SU-DHL-6 (cell line): ENCODE measurements around the gene TCEAL7.

Experiments used
- H2AFZ ChIP-seq: fragments of 200-600 bp; sonication (generic); 2 replicates; pipeline ENCODE4 v1.6.1; 2014; ENCODE audit warnings: low read depth, mild to moderate bottlenecking, moderate library complexity, mixed read lengths, antibody characterized with exemption, low read length; ENCODE audit not compliant: severe bottlenecking
- H3F3A ChIP-seq: fragments of 200-600 bp; shearing (Covaris generic); 2 replicates; pipeline ENCODE4 v1.6.0; 2016; ENCODE audit warnings: antibody characterized with exemption, mild to moderate bottlenecking; ENCODE audit not compliant: insufficient read depth
- H3K27ac ChIP-seq: fragments of 200-600 bp; sonication (generic); 2 replicates; pipeline ENCODE4 v1.5.1; 2016; ENCODE audit warnings: low read depth, mild to moderate bottlenecking, low read length, moderate library complexity, mixed read lengths
- H3K27me3 ChIP-seq: fragments of 200-600 bp; sonication (generic), shearing (Covaris generic); 2 replicates; pipeline ENCODE4 v1.6.0; 2014; ENCODE audit warnings: mild to moderate bottlenecking, low read length
- H3K36me3 ChIP-seq: fragments of 200-600 bp; sonication (generic); 2 replicates; pipeline ENCODE4 v1.6.1; 2014; ENCODE audit warnings: mild to moderate bottlenecking, low read length, mixed read lengths
- H3K4me2 ChIP-seq: fragments of 300-600, 200-600 bp; shearing (Covaris generic), sonication (generic); 2 replicates; pipeline ENCODE4 v1.6.0; 2014; ENCODE audit warnings: low read length, low read depth, mild to moderate bottlenecking; ENCODE audit not compliant: poor library complexity, severe bottlenecking
- H3K4me3 ChIP-seq: fragments of 200-600 bp; sonication (generic); 2 replicates; pipeline ENCODE4 v1.5.1; 2014; ENCODE audit warnings: antibody characterized with exemption, low read length, mild to moderate bottlenecking, mixed read lengths; ENCODE audit not compliant: insufficient read depth, poor library complexity, severe bottlenecking
- H3K79me2 ChIP-seq: fragments of 200-600 bp; sonication (generic); 2 replicates; pipeline ENCODE4 v1.6.1; 2014; ENCODE audit warnings: mild to moderate bottlenecking, low read length, moderate library complexity; ENCODE audit not compliant: insufficient read depth
- H3K9ac ChIP-seq: fragments of 200-600 bp; sonication (generic); 2 replicates; pipeline ENCODE4 v1.7.0; 2014; ENCODE audit warnings: mild to moderate bottlenecking, low read length
- H3K9me2 ChIP-seq: fragments of 200-600 bp; sonication (generic); replicated peaks from 2 replicates; pipeline ENCODE4 v1.6.1; 2014; ENCODE audit warnings: low read length; ENCODE audit not compliant: insufficient read depth
- H3K9me3 ChIP-seq: fragments of 200-600 bp; sonication (generic); 2 replicates; pipeline ENCODE4 v1.6.1; 2014; ENCODE audit warnings: low read length, mixed read lengths; ENCODE audit not compliant: insufficient read depth
- H4K20me1 ChIP-seq: fragments of 200-600 bp; sonication (generic); 2 replicates; pipeline ENCODE4 v1.6.1; 2014; ENCODE audit warnings: low read depth, mild to moderate bottlenecking, antibody characterized with exemption, low read length, moderate library complexity, mixed read lengths
- CTCF ChIP-seq: fragments of 200-600 bp; sonication (generic); IDR thresholded peaks from one replicate; pipeline ENCODE4 v1.5.1; 2017; ENCODE audit warnings: antibody characterized with exemption, mild to moderate bottlenecking, low read length, moderate library complexity; ENCODE audit not compliant: insufficient read depth, poor library complexity, severe bottlenecking
- EZH2phosphoT487 ChIP-seq: fragments of 200-600 bp; sonication (generic), shearing (Covaris generic); conservative IDR thresholded peaks from 2 replicates; pipeline ENCODE4 v1.6.1; 2018; ENCODE audit warnings: mild to moderate bottlenecking, antibody characterized with exemption, low read length, moderate library complexity, mixed read lengths

Gene TCEAL7

GRCh38 chrX:103378990-103379389 is 49.0 kb downstream of the TCEAL7 start:
- no peaks in the 10 kb centered on the region for H3K9me3 ChIP-seq
- no peak for TF ChIP-seq EZH2phosphoT487
- no peak for TF ChIP-seq CTCF
- no peak overlapping the region for H3K4me2 ChIP-seq
- H3K27ac ChIP-seq = no peak overlapping the region
- H3K9me2 ChIP-seq = no peaks in the 10 kb centered on the region
- H2AFZ ChIP-seq = no peak overlapping the region
- H4K20me1 ChIP-seq = no peaks in the 10 kb centered on the region
- no peaks in the 10 kb centered on the region for H3K79me2 ChIP-seq
- H3K27me3 ChIP-seq = no peaks in the 10 kb centered on the region
- H3K36me3 ChIP-seq = no peaks in the 10 kb centered on the region
- H3K4me3 ChIP-seq = no peak overlapping the region
- H3F3A ChIP-seq = no peaks in the 10 kb centered on the region
- no peak overlapping the region for H3K9ac ChIP-seq
